Activated CD4-positive, alpha-beta T cell treated with anti-CD3 and anti-CD28 coated beads, Interleukin-2, amount 50 U/mL, for 24 hours (primary cell): ENCODE data around the gene MCU.

Source experiments
- DNase-seq, 2 donors: peaks; one replicate each; pipeline ENCODE4 v3.0.0-alpha.2; 2020; ENCODE audit warnings: low read depth in 1 of 2, low spot score in 1 of 2

MCU gene

DNA sequence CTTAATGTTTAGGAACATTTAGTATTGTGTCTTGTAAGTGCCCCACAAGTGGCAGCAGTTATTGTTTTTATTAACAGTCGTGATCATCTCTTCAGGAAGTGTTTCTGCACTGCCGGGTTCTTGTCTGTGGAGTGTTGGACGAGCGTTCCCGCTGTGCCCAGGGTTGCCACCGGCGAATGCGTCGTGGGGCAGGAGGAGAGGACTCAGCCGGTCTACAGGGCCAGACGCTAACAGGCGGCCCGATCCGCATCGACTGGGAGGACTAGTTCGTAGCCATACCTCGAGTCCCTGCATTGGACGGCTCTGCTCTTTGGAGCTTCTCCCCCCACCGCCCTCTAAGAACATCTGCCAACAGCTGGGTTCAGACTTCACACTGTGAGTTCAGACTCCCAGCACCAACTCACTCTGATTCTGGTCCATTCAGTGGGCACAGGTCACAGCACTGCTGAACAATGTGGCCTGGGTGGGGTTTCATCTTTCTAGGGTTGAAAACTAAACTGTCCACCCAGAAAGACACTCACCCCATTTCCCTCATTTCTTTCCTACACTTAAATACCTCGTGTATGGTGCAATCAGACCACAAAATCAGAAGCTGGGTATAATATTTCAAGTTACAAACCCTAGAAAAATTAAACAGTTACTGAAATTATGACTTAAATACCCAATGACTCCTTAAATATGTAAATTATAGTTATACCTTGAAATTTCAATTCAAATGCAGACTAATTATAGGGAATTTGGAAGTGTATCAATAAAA is 240.5 kb downstream of the MCU start:
- DNase-seq = no peak

GRCh38 chr10:72935361-72935760 is 243.4 kb downstream of the MCU start:
- no peak for DNase-seq
